GF-D8 (cell line): ENCODE results near the gene RNF135.
"Not testable (repeated sequence)": the region's sequence is repeated elsewhere in the genome, so short reads cannot be mapped to it uniquely, and the experiment has no call there.

ENCODE experiments used
- DNase-seq: peaks from one replicate; lab custom pipeline; 2025; lab: John Stamatoyannopoulos, UW

Gene RNF135

GRCh38 chr17:30997842-30998241 lies 27.0 kb downstream of the RNF135 start:
- no peak for DNase-seq

- no peak for DNase-seq
Observed at GRCh38 chr17:31002047-31002446, 31.2 kb downstream of the RNF135 start.

DNA sequence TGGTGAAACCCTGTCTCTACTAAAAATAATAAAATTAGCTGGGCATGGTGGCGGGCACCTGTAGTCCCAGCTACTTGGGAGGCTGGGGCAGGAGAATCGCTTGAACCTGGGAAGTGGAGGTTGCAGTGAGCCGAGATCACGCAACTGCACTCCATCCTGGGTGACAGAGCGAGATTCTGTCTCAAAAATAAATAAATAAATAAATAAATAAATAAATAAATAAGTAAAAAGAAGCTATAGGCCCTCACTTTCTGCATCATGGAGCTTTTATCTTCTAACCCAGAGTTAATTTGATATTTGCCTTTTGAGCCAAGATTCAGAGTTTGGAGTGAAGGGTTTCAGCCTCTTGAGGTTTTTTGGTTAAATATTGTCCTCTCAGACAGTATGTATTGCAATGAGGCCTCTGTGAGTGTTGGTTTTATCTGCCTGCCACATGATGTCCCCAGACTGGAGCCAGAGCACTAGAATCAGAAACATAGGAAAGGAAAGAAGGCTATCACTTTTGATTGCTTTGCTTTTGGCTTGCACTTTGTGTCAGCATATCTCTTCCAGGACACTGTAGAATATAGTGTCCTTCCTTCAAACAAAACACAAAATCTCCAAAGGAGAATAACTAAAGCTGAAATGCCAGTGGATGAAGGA lies 32.5 kb downstream of the RNF135 start:
- no peak for DNase-seq

DNA sequence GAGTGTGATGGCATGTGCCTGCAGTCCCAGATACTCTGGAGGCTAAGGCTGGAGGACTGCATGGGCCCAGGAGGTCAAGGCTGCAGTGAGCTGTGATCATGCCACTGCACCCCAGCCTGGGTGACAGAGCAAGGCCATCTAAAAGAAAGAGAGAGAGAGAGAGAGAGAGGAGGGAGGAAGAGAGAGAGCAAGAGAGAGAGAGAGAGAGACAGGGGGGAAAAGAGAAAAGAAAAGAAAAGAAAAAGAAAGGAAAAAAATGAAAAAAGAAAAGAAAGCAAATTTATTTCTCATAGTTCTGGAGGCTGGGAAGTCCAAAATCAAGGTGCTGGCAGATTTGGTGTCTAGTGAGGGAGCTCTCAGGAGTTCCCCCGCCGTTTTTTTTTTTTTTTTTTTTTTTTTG lies 33.3 kb downstream of the RNF135 start:
- DNase-seq = no peak

GRCh38 chr17:31007695-31008373 lies 37.0 kb downstream of the RNF135 start:
- no peak for DNase-seq

DNA sequence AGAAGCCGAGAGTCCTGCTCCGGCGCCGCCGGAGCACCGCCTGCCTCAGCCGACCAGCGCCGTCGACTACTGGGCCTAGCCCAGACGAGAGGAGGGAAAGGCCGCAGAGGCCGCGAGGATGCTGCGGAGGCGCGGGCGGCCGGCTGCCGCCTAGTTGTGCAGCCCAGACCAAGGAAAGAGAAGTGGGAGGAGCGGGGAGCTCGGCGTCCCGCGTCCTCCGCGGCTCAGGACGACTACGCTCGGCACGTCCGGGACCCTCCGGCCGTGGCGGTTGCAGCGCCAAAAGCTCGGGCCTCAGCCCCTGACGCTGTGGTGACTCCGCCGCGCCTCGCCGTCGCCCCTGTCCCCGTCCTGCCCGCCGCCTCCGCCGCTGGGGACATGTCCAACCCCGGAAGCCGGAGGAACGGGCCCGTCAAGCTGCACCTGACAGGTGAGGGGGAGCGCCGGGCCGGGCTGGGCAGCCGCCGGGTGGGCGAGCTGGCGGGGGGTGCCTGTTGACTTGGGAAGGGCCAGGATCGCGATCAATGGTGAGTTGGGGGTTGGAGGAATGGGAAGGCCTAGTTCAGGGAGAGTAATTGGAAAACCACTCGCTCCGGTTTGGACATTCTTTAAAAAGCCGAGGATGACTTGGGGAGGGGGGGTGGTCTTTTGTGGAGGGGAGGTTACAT lies 37.7 kb downstream of the RNF135 start:
- no peak for DNase-seq

DNA sequence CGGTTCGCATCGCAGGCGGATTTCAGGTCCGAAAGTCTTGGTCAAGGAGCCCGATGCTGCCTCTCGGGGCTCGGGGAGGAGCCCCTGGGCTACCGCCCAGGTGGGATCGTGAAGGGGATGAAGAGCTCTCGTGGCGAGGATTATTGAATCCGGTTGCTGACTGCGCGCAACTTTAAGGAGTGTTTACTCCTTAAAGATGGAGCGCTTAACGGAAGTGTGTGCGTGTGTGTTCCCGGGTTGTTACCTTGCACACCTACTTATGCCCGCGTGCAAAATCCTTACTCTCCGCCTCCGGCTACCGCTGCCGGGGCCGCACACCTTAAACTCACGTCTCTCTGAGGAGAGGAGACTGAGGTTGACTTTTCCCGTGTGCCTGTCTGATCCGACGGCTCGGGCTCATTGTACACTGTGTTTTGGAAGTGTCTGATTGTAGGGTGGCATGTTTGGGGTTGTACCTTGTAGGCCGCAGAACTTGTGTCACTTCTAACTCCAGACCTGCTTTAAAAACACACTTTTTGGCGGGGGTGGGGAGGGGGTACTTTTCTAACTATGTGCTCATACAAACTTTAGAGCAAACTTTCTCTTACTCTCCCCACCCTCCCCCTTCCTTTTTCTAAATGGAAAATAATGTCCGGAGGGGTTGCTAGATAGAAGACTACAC lies 38.3 kb downstream of the RNF135 start:
- not testable (repeated sequence) for DNase-seq

- not testable (repeated sequence) for DNase-seq
Observed at GRCh38 chr17:31010014-31010413, 39.2 kb downstream of the RNF135 start.

GRCh38 chr17:31013844-31014243 lies 43.0 kb downstream of the RNF135 start:
- no peak for DNase-seq

DNA sequence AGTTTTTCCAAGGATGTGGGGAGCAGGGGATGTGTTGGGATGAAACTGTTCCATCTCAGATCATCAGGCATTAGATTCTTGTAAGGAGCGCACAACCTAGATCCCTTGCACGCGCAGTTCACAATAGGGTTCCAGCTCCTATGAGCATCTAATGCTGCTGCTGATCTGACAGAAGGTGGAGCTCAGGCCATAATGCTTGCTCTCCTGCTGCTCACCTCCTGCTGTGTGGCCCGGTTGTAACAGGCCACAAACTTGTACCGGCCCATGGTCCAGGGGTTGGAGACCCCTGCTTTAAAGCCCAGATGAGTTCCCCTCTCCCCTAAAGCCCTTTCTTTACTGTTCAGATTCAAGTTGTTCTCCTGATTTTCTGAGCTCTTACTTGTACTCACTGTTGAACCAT lies 44.8 kb downstream of the RNF135 start:
- DNase-seq = no peak

- no peak for DNase-seq
Observed at GRCh38 chr17:31019004-31019403, 48.2 kb downstream of the RNF135 start.

DNA sequence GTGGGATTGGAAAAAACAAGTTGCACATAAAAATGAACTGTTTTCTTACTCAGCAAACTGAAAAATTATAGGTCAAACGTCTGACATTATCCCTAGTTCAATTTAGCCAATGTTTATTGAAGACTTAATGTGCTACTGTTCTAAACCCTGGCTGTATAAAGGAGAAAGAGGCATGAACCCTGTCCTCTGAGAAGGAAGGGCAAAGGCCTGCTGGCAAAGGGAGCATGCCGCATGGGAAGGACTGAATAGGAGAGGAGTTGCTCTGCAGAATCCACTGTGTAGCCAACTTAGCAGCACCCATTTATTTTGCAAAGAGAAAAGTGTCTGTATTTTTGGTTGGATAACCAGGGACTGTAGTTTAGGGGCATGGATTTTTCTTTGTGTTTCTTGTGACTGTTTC lies 52.3 kb downstream of the RNF135 start:
- DNase-seq = not testable (repeated sequence)

- DNase-seq = no peak
Observed at GRCh38 chr17:31031841-31032240, 61.0 kb downstream of the RNF135 start.

- not testable (repeated sequence) for DNase-seq
Observed at GRCh38 chr17:31035611-31036010, 64.8 kb downstream of the RNF135 start.

- not testable (repeated sequence) for DNase-seq
Observed at GRCh38 chr17:31040837-31041236, 70.0 kb downstream of the RNF135 start.

DNA sequence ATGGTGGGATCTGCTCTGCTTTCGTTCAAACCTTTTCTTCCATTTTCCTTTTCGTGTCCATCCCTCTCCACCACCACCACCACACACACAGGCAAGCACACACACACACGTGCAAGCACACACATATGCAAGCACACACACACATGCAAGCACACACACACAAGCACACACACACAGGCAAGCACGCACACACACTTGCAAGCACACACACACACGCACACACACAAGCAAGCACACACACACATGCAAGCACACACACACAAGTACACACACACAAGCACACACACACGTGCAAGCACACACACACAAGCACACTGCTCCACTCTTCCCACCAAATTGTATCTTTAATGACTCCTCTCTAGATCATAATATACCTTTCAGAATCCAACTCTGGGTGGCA lies 71.5 kb downstream of the RNF135 start:
- DNase-seq = not testable (repeated sequence)

DNA sequence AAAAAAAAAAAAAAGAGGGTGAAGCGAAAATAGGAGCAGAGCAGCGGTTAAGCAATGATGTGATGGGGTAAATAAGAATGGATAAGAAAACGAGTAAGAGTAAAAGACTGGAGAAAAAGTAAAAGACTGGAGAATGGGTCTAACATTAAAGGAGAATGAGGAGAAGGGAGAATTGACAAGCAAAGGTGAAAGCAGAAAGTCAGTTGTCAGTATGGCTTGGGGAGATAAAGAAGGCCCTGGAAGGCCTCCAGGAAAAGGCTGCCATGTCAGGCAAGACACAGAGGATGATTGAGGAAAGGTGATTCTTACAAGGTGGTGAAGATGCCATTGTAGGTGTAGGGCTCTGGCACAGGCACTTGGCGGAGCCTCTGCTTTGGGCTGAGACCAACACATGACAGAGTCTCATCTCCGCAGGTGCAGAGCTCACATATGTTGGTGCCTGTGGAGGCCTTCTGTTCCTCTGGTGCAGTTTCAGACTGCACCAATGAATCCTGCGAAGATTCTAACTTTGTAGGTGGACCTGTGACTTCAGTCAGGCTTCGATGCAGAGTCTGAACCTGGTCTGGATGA lies 76.1 kb downstream of the RNF135 start:
- not testable (repeated sequence) for DNase-seq

GRCh38 chr17:31048142-31048541 lies 77.3 kb downstream of the RNF135 start:
- DNase-seq = no peak

DNA sequence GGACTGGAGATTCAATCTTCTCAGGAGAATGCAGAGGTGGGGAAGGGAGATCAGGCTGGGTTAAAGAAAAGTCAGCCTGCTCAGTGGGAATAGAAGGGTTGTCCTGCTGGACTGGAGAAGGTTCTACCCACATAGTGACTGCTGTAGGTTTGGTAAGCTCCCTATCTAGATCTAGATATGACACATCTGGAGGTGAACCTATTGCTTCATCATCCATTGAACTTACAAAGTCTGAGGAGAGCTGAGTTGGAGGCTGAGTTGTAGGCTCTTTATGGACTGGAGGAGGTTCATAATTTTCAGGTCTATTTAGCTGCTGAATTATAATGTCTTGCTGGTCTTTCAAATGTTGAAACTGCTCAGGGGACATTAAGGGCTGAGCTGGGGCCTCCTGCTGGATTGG lies 77.9 kb downstream of the RNF135 start:
- no peak for DNase-seq
